GM12874 (cell line): ENCODE measurements around the gene TMED7.
A peak's percentile ranks its signal among the peaks of the same experiment; 100 is the strongest.

ENCODE experiments used
- TF ChIP-seq, protein P1 (sequence below): IDR thresholded peaks from 2 replicates; pipeline ENCODE4 v1.5.1; 2011; ENCODE audit warnings: low read depth, mild to moderate bottlenecking, control low read depth, low read length, moderate library complexity; ENCODE audit not compliant: insufficient read depth

The TMED7 gene

GRCh38 chr5:115640274-115640673, 14.4 kb upstream of the TMED7 start:
- TF ChIP-seq, protein P1, sequence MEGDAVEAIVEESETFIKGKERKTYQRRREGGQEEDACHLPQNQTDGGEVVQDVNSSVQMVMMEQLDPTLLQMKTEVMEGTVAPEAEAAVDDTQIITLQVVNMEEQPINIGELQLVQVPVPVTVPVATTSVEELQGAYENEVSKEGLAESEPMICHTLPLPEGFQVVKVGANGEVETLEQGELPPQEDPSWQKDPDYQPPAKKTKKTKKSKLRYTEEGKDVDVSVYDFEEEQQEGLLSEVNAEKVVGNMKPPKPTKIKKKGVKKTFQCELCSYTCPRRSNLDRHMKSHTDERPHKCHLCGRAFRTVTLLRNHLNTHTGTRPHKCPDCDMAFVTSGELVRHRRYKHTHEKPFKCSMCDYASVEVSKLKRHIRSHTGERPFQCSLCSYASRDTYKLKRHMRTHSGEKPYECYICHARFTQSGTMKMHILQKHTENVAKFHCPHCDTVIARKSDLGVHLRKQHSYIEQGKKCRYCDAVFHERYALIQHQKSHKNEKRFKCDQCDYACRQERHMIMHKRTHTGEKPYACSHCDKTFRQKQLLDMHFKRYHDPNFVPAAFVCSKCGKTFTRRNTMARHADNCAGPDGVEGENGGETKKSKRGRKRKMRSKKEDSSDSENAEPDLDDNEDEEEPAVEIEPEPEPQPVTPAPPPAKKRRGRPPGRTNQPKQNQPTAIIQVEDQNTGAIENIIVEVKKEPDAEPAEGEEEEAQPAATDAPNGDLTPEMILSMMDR = no peak

DNA sequence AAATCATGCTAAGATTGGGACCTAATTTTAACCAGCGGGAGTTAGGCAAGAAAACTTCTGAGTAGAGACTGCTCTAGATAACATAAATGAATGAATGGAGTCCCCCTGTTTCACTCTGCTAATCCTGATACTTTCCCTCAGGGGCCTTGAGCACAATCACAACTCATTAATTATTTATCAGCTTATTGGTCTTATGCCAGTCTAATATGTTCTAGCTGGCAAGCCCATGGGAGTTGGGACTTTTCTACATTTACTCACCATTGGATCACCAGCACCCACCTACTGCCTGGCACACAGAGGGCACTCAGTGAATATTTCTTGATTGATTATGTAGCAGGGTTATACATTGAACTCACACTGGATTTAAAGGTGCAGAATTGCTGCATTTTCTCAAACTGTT, 13.5 kb upstream of the TMED7 start:
- TF ChIP-seq, protein P1 = no peak

GRCh38 chr5:115637507-115637906, 11.7 kb upstream of the TMED7 start:
- TF ChIP-seq, protein P1 = no peak

DNA sequence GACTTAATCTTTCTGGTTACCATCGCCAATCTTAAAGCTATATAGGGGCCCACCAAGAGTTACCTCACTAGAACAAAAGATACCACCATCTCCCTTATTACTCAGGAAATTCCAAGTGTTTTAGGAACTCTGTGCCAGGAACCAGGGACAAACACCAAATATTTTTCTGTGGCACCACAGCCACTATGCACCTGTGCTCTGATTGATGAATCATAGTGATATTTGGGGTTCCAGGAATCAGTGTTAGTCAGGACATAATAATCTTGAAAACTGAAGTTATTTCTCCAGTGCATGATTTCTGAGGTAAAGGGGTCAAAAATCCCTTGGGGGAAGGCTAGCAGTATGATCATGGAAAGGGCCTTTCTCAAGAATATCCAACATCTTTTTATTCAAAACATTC, 10.2 kb upstream of the TMED7 start:
- TF ChIP-seq, protein P1 = no peak

DNA sequence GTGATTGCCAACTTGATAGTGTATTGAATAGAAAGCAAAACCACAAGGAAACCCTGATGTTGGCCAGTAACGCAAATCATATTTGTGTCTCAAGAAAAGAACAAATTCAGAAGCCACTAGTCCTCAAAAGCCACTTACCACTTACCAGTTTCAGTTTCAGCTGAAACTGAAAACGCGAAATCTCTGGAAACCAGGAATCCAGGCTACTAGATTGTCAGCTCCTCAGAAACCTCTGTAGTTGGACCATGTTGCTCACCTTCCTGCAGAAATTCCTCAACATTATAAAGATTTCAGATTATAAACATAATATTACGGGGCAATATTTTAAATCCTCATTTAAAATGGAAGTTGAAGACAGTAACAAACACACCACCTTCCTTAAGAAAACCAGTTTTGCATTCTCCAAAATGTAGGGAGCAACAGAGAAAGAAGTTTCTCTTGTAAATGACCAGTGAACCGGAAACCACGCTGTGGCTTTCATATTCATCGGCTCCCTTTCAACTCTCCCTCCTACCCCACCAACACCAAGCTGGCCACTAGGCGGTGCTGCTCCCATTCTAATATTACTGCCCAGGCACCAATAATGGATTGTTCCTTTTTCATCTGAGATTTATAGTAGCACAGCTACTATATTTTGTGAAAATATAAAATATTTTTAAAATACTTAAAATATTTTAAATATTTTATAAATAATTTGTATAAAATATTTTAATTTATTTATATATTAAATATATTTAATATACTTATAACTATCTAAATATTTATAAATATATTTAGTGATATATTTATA, 8.7 kb upstream of the TMED7 start:
- TF ChIP-seq, protein P1 = peak; percentile 84

GRCh38 chr5:115629903-115630302, 4.1 kb upstream of the TMED7 start:
- TF ChIP-seq, protein P1 = no peak

GRCh38 chr5:115627295-115627865, 1.5 kb upstream of the TMED7 start:
- TF ChIP-seq, protein P1 = no peak
